ENCODE results near the gene STAB2.
"Not testable (repeated sequence)": the region's sequence is repeated elsewhere in the genome, so short reads cannot be mapped to it uniquely, and the experiment has no call there.

STAB2 gene

GRCh38 chr12:103809639-103810038 is 222.6 kb downstream of the STAB2 start:
- DNase-seq, result not testable (repeated sequence)

GRCh38 chr12:103810111-103810510 is 223.0 kb downstream of the STAB2 start:
- no peak for DNase-seq

DNA sequence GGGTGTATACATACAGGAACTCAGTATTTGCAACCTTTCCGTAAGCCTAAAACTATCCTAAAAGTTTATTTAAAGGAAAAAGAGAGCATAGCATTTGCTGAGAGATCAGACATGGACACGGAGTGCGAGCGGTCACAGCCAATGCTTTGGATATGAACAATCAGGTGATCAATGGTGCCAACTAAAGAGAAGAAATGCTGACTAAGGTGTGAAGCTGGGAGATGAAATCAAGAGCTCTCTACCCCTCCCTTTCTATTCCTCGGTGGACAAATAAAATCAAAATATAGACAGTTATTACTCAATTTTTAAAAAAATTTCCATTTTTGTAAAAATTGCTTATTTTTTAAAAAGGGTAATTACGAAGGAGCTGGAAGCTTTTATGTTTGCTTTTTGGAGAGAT is 224.7 kb downstream of the STAB2 start:
- no peak for DNase-seq

- no peak for DNase-seq
Observed at GRCh38 chr12:103812789-103813188, 225.7 kb downstream of the STAB2 start.

DNA sequence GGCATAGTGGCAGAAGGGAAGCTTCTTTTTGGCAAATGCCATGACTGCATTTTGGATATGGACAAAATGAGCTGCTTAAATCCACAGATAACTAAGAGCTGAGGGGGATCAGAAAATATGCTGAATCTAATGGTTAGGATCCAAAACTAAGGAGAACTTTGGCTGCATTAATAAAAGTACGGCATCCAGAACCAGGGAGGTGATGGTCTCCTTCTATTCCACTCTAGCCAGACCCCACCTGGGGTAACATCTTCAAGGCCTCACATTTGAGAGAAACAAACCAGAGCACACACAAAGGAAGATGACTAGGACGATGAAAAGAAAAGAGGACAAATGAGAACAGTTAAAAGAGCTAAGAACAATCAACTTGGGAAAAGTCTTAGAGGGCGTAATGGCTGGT is 226.4 kb downstream of the STAB2 start:
- no peak for DNase-seq

DNA sequence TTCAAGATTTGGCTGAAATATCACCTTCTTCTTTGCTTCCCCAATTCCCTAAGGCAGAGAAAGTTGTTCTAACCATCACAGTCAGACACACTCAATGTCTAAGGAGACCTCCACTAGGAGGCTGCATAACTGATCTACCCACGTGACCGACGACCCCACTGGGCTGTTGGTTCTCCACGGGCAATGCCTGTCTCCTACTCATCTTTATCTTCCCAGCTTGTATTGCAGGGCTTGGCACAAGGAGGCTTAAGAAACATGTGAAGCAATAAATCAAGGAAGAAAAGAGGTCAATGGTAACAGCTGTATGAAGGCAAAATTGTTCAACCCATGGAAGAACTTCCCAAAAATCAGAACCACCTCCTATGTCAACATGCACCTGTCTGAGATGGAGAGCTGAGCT is 226.9 kb downstream of the STAB2 start:
- DNase-seq, result no peak

- DNase-seq, result no peak
Observed at GRCh38 chr12:103814436-103814835, 227.4 kb downstream of the STAB2 start.
